ENCODE measurements around the gene SRBD1.
A peak's percentile ranks its signal among the peaks of the same experiment; 100 is the strongest.

The SRBD1 gene

GRCh38 chr2:45631319-45631718 lies 20.3 kb upstream of the SRBD1 start:
- no peak for DNase-seq

DNA sequence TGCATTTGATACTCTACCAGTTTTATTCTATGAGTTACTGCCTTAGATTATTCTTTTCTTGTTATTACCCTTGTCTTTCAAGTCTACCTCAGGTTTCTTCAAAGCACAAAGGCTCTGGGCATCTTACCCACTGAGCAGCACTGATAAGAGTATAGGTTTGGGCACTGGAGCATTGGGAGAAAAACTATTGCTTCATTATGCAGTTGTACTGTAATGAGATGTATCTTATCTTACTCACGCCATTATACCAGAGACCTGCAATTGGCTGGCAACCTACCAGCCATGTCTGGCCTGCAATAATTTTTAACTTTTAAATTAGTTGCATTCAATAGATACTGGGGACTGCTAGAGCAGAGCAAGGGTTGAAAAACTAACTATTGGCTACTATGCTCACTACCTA lies 18.9 kb upstream of the SRBD1 start:
- no peak for DNase-seq

DNA sequence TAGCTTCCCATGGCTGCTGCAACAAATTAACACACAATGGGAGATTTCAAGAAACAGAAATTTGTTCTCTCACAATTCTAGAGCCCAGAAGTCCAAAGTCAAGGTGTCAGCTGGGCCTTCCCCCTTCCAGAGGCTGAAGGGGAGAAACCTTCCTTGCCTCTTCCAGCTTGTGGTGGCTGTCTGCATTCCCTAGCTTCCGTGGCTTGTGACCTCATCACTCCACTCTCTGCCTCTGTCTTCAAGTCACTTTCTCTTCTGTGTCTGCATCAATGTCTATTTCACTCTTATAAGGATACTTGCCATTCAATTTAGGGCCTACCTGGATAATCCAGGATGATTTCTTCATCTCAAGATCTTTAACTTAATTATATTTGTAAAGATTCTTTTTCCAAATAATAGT lies 16.8 kb upstream of the SRBD1 start:
- no peak for DNase-seq

DNA sequence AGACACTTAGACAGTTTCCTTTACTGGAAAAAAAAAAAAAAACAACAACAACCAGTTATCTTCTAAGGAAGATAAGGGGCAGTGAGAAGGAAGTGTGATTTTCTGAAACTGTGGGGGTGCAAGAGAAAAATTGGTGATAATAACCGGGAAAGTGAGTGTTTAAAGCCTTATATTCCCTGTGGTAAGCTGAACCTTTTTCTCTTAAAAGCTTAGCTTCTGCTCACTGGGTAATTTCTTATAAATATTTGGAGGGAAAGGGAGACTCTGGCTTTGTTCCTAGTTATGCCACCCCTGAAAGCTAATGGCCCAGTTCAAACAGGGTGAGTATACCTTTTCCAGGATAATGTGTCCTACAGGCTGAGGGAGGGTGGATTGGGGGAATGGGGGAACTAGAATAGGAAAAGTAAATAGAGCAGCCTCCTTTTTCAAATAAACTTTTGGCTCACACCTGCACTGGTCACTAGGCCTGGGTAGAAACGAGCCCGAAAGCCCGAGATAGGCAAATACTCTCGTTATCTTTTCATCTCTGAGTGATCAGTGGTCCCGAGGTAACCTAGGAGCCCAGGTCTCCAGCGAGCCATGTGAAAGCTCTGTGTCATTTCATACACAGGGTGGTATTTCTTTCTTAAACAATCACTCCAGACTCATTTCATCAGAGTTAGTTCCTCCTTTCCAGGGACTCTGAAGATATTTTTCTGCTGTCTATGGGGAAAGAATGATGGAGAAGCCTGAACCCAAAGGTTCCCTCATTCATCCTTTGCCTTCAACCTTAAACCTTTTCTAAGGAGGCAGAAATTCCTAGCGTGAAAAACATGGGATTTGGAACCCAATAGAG lies 15.5 kb upstream of the SRBD1 start:
- DNase-seq: no peak

GRCh38 chr2:45625824-45626223 lies 14.8 kb upstream of the SRBD1 start:
- no peak for DNase-seq

GRCh38 chr2:45623098-45623497 lies 12.0 kb upstream of the SRBD1 start:
- no peak for DNase-seq

GRCh38 chr2:45622336-45623075 lies 11.4 kb upstream of the SRBD1 start:
- no peak for DNase-seq

- no peak for DNase-seq
Measured at GRCh38 chr2:45617496-45617895, 6.4 kb upstream of the SRBD1 start.

DNA sequence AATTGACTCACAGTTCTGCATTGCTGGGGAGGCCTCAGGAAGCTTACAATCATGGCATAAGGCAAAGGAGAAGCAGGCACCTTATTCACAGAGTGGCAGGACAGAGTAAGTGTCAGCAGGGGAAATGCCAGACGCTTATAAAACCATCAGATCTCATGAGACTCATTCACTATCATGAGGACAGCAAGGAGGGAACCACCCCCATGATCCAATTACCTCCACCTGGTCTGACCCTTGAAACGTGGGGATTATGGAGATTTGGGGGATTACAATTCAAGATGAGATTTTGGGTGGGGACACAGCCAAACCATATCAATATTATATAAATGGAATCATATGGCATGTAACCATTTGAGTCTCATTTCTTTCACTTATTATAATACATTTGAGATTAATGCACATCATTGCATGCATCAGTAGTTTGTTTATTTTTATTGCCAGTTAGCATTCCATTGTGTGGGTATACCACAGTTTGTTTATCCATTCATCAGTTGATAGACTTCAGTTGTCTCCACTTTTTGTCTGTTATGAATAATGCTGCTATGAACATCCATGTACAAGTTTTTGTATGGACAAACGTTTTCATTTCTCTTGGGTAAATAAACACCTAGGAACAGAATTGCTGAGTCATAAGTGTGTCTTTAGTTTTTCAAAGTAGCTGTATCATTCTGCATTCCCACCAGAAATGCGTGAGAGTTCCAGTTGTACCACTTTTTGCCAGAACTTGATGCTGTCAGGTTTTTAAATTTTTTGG lies 5.8 kb upstream of the SRBD1 start:
- no peak for DNase-seq

- no peak for DNase-seq
Measured at GRCh38 chr2:45614871-45615415, 3.9 kb upstream of the SRBD1 start.

- no peak for DNase-seq
Measured at GRCh38 chr2:45614330-45614729, 3.3 kb upstream of the SRBD1 start.

- no peak for DNase-seq
Measured at GRCh38 chr2:45612731-45613130, 1.7 kb upstream of the SRBD1 start.

DNA sequence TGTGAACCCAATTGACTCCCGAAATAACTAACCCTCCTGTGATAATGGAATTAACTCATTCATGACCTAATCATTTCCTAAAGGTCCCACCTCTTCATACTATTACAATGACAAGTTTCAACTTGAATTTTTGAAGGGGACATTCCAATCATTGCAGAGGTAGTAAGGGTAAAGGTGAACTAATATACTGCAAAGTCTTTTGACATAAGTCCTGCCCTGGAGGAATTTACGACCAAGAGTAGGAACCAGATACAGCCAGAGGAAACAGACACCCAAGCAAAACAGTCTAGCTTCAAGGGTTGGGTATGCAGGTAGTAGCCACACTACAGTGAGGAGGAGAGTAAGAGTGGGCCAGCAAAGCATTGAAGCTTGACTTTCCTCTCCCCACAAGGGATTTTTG lies 1.2 kb upstream of the SRBD1 start:
- no peak for DNase-seq

DNA sequence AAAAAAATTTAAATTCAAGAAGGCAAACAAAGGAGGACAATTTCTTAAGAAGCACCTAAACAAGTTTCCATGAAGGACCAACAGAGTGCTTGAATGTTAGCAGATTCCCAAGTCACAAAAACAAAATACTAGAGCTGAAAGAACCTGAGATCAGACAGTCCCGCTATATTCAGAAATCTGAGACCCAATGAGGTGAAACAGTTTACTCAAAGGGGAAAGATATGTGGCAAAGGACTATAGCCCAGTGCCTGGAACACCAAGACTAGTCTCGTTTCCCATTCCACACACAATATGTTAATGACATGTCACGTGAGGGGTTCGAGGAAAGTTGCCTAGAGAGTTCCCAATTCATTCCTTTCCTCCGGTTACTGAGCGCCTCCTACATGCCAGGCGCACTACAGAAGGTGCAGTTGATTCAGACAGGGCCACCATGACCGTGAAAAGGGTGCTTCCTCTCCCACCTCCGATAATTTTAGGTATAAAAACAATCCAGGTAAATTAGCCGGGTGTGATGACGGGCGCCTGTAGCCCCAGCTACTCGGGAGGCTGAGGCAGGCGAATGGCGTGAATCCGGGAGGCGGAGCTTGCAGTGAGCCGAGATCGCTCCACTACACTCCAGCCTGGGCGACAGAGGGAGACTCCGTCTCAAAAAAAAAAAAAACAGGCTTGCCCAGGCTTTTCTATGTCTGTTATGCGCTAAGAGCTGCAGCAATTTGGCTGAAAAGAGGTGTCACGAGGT lies 617 bp downstream of the SRBD1 start:
- DNase-seq: peak; percentile 74

GRCh38 chr2:45607701-45608100 lies 3.4 kb downstream of the SRBD1 start:
- no peak for DNase-seq

DNA sequence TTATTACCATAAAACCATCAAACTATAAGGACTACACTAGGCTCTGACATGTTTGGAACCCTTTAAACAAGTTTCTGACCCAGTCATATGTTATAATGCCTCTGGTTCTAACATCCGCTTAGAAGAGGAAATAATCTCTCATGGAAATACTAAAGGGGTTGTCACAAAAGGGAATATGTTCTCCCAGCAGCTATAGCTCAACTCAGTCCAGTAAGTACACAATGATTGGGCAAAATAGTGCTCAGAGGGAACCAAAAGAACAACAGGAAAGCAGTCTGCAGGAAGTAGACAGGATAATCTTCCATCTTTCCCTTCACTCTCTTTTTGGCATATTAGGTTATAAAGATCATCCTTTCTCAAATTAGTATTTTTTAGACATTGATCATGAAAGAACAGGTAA lies 4.3 kb downstream of the SRBD1 start:
- DNase-seq: no peak

DNA sequence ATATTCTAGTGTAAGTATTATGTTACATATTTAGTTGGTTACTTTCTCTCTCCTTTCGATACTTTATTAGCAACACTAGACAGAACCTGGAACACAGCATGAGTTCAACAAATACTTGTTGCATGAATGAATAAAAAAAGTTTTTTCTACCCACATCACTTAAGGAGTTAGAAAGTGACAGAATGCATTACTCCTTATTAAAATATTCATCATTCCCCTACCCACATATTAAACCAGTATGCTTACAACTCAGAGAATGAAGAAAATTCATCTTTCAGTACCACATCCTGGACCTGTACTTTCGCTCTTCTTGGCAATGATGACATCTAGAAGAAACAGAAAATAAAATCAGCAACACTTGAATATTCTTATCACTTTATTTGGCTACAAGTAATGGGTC lies 6.0 kb downstream of the SRBD1 start:
- no peak for DNase-seq

GRCh38 chr2:45602624-45603023 lies 8.4 kb downstream of the SRBD1 start:
- DNase-seq: no peak

DNA sequence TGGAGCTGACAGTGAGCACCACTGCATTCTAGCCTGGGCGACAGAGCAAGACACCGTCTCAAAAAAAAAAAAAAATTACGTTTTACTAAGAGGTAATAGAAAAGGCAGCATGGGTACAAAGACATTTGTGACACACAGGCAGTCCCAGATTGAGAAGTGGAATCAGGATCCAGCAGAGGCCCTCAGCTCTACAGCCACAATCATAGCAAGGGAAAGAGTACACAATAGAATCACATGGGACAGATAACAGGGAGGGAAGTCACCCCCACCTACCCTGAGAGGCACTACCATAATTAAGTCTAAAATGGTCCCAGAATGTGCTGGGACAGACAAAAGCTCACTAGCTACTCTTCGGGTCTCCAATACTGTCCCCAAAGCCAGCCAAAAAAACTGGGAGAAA lies 12.5 kb downstream of the SRBD1 start:
- DNase-seq: no peak

GRCh38 chr2:45596761-45597160 lies 14.3 kb downstream of the SRBD1 start:
- DNase-seq: no peak

DNA sequence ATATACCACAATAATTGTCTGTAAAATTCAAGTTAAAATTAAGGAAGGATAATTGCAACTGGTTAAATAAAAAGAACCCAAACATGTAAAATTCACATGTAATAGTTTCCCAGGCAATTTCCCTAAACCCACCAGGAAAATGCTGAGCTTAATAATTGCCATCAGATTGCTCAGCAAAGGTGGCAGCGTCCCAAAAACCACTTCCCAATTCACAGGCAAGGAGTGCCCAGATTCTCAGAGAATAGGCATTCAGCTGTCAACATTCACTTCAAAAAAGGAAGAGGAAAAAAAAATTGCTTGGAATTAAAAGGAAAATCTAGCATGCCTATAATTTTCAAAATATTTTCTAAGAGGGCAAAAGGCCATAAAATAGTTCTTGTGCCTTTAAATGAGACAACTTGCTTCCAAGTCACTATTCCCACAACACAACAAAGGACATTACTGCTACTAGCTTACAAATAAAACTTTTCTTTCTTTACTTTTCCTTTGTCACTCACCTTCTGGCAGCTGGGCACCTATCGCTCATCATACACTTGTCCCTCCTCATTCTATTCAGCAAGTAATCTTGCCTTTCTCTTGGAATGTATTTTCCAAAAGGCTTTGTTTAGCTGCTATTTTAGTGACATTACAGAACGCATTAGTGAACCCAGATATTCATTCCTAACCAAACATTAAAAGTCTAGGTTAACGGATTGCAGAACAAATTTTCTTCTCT lies 15.2 kb downstream of the SRBD1 start:
- DNase-seq: no peak

DNA sequence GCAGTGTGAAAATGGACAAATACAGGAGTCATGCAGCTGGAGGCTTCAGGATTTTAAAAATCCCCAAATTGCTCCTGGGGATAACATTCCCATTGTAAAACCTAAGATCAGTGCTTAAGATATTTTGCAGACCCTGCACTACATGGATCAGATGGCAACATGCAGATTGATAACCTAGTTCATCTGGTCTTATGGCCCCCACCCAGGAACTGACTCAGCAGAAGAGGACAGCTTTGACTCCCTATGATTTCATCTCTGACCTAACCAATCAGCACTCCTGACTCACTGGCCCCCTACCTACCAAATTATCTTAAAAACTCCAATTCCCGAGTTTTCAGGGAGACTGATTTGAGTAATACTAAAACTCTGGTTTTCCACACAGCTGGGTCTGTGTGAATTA lies 20.0 kb downstream of the SRBD1 start:
- DNase-seq: no peak
